ENCODE data around the gene TERF2IP. TPM values are rescaled to one million over a fixed set of nuclear protein-coding genes. Genes with fewer than 3 reads are reported as not detected.

TERF2IP gene
- total and polyA plus RNA-seq, 2 of the 13 experiments (the other 11 are each of a cell fraction or from before 2014, with no cell fraction given), result 26.4 to 50.2 TPM

DNA sequence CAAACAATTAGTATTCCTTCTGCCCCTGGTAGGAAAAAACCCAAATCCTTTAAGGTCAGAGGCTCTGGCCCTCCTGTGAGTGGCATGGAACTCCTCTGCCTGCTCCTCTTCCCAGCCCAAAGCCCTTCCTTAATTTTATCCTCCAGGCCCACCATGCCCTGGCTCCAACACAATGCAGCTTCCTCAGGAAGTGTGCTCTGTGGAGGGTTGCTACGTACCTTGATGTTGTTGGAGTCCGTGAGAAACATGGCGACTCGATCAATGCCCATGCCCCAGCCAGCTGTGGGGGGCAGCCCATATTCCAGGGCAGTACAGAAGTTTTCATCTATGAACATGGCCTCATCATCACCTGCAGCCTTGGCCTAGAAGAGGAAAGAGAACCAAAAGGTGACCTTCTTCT lies 19.2 kb upstream of the TERF2IP start:
- Histone ChIP-seq H3K4me3 (replicated peaks in 1 of 3; ENCODE audit: insufficient read depth in 1 of 3, low read depth in 2 of 3, low read length in 3 of 3) (no peak overlapping the region), H3K27me3 (ENCODE audit: control insufficient read depth in 1 of 2, insufficient read depth in 2 of 2, low read length in 2 of 2) (no peaks in the 10 kb centered on the region), H3K9ac (ENCODE audit: insufficient read depth, low read depth, low read length) (no peak overlapping the region), H3K36me3 (replicated peaks in 1 of 2; ENCODE audit: control insufficient read depth in 1 of 2, insufficient read depth in 2 of 2, low read length in 2 of 2) (peaks cover 39 to 62% of the 10 kb centered on the region in 2 experiments), H2AFZ (ENCODE audit: low read length) (no peak overlapping the region), H3K4me1 (ENCODE audit: insufficient read depth, low read length) (peaks cover 22% of the 10 kb centered on the region; the same call in 1 of the 2 replicates), H3K27ac (ENCODE audit: extremely low read length, insufficient read depth, low read length) (no peak overlapping the region), H4K20me1 (ENCODE audit: insufficient read depth, low read length) (no peaks in the 10 kb centered on the region), H3K4me2 (ENCODE audit: low read depth, low read length) (no peak overlapping the region), H3K9me3 (ENCODE audit: low read length) (no peaks in the 10 kb centered on the region), H3K79me2 (ENCODE audit: insufficient read depth, low read length) (no peaks in the 10 kb centered on the region)
- WGBS (ENCODE audit: low lambda C conversion rate), result 100% methylated on average over 4 of the region's 4 CpGs
- no TSS peak for BruUV-seq (replicated peaks)
- CTCF ChIA-PET (ENCODE audit: low intra/inter-chr PET ratio, low total read pairs), result no interaction called here
- in situ Hi-C loops (cut with HindIII; ENCODE audit: extremely low pct_ligation_motif_present, low pct_unique_long_range_greater_than_20kb), result no loop called here
- TF ChIP-seq BHLHE40 (IDR thresholded peaks at IDR 0.05; ENCODE audit: low read length) (no peak), ELF4 (CRISPR knock-in tag; IDR thresholded peaks at IDR 0.05; ENCODE audit: borderline replicate concordance) (no peak), ZNF841 (CRISPR knock-in tag; IDR thresholded peaks at IDR 0.05; ENCODE audit: borderline replicate concordance) (no peak)
- ATAC-seq (no peak), FAIRE-seq (no peak), DNase-seq (ENCODE audit: low spot score) (no peak)
- intact Hi-C loops (cut with micrococcal nuclease; ENCODE audit: unreplicated experiment), result no loop called here
- POLR2A ChIA-PET, result no interaction called here

DNA sequence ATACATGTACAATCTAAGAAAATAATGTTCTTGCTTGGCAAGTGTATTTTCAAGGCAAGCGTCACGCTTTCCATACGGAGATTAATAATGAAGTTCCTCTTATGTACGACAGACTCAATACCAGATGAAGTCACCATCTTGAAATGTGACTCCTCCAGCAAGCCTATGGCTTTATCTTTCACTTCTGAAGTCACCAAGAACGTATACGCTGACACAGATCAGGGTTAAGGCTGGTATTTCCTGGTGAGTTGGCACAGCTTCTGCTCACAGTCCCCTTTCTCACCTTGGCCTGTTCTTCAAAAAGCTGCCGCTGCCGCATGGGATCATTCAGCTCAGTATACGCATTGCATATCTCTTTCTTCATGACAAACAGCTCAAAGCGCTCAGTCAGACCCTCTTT lies 18.4 kb upstream of the TERF2IP start:
- no peak overlapping the region for H3K9ac ChIP-seq (ENCODE audit: insufficient read depth, low read depth, low read length)
- H3K4me2 ChIP-seq (ENCODE audit: low read depth, low read length), result no peak overlapping the region
- intact Hi-C loops (cut with micrococcal nuclease; ENCODE audit: unreplicated experiment) (no loop called here), in situ Hi-C loops (cut with HindIII; ENCODE audit: extremely low pct_ligation_motif_present, low pct_unique_long_range_greater_than_20kb) (no loop called here)
- H3K36me3 ChIP-seq (replicated peaks in 1 of 2; ENCODE audit: control insufficient read depth in 1 of 2, insufficient read depth in 2 of 2, low read length in 2 of 2), result peaks cover 44 to 70% of the 10 kb centered on the region in 2 experiments
- CTCF ChIA-PET (ENCODE audit: low intra/inter-chr PET ratio, low total read pairs), result no interaction called here
- no peaks in the 10 kb centered on the region for H4K20me1 ChIP-seq (ENCODE audit: insufficient read depth, low read length)
- POLR2A ChIA-PET, result no interaction called here
- H2AFZ ChIP-seq (ENCODE audit: low read length), result no peak overlapping the region
- DNase-seq (ENCODE audit: low spot score) (no peak), FAIRE-seq (no peak), ATAC-seq (no peak)
- no TSS peak for BruUV-seq (replicated peaks)
- H3K79me2 ChIP-seq (ENCODE audit: insufficient read depth, low read length), result no peaks in the 10 kb centered on the region
- no peaks in the 10 kb centered on the region for H3K27me3 ChIP-seq (ENCODE audit: control insufficient read depth in 1 of 2, insufficient read depth in 2 of 2, low read length in 2 of 2)
- no peak overlapping the region for H3K27ac ChIP-seq (ENCODE audit: extremely low read length, insufficient read depth, low read length)
- H3K9me3 ChIP-seq (ENCODE audit: low read length), result no peaks in the 10 kb centered on the region
- no peak overlapping the region for H3K4me3 ChIP-seq (replicated peaks in 1 of 3; ENCODE audit: insufficient read depth in 1 of 3, low read depth in 2 of 3, low read length in 3 of 3)
- TF ChIP-seq, protein P1, sequence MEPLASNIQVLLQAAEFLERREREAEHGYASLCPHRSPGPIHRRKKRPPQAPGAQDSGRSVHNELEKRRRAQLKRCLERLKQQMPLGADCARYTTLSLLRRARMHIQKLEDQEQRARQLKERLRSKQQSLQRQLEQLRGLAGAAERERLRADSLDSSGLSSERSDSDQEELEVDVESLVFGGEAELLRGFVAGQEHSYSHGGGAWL (CRISPR knock-in tag; IDR thresholded peaks at IDR 0.05), result no peak
- TF ChIP-seq RBM22 (optimal IDR thresholded peaks at IDR 0.05; ENCODE audit: low read length), result peak; percentile 31
- 98% methylated on average over 10 of the region's 10 CpGs for WGBS (ENCODE audit: low lambda C conversion rate)
- peaks cover 19% of the 10 kb centered on the region; the same call in 1 of the 2 replicates for H3K4me1 ChIP-seq (ENCODE audit: insufficient read depth, low read length)

Measured in HepG2 (cell line).